ENCODE measurements around the gene MAP3K1. TPM values are rescaled to one million over a fixed set of nuclear protein-coding genes. Genes with fewer than 3 reads are reported as not detected.

The MAP3K1 gene
- polyA plus RNA-seq, 4 donors: 4.9 to 20.1 (median 5.8) TPM

DNA sequence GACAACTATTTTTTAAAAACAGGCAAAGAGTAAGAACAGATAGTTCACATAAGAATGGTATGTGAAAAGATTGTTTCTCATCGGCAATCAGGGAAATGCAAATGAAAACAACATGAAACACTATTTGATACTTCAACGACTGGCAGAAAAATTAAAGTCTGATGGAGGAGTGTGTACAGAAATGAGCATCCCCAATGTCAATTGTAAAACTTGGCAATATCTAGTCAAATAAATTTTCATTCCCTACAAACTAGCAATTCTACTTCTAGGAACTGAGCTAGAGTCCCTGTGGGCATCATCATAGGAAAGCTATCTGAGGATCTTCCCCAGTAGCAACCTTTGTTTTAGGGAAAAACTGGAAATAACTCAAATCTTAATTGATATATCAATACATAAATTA, 29.0 kb upstream of the MAP3K1 start:
- WGBS, 3 donors: 90 to 97% (median 93%) methylated on average over 2 of the region's 2 CpGs
- H3K9me3 ChIP-seq (ENCODE audit: control insufficient read depth in 2 of 2, insufficient read depth in 1 of 2, low read depth in 1 of 2, low read length in 1 of 2): no peaks in the 10 kb centered on the region
- H3K4me3 ChIP-seq (ENCODE audit: low read depth in 1 of 3, low read length in 3 of 3): no peak overlapping the region
- no peaks in the 10 kb centered on the region for H3K4me1 ChIP-seq (ENCODE audit: control insufficient read depth in 3 of 3, insufficient read depth in 2 of 3, low read depth in 1 of 3, low read length in 2 of 3)
- FAIRE-seq (no peak), DNase-seq (no peak)
- no peak overlapping the region for H3K27ac ChIP-seq (ENCODE audit: low read depth in 1 of 3, low read length in 2 of 3)
- no peaks in the 10 kb centered on the region for H3K27me3 ChIP-seq (ENCODE audit: control insufficient read depth in 3 of 3, insufficient read depth in 3 of 3, low read length in 3 of 3)
- no peaks in the 10 kb centered on the region for H3K36me3 ChIP-seq (ENCODE audit: control insufficient read depth in 3 of 3, insufficient read depth in 2 of 3, low read depth in 1 of 3, low read length in 3 of 3)

DNA sequence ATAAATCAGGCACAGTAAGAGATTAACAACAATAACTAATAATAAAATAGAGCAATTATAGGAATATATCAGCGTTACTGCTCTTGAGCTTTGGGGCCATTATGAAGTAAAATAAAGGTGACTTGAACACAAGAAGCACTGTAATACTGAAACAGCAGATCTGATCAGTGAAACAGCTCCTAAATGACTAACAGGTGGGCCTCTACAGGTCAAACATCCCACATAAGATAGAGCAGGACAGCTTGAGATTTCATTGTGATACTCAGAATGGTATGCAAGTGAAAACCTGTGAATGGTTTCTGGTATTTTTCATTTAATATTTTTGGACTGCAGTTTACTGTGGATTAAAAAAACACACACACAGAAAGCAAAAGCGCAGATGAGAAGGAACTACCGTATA, 24.0 kb upstream of the MAP3K1 start:
- DNase-seq: no peak
- Histone ChIP-seq H3K4me1 (ENCODE audit: control insufficient read depth in 3 of 3, insufficient read depth in 2 of 3, low read depth in 1 of 3, low read length in 2 of 3) (no peaks in the 10 kb centered on the region), H3K27ac (ENCODE audit: low read depth in 1 of 3, low read length in 2 of 3) (no peak overlapping the region), H3K27me3 (ENCODE audit: control insufficient read depth in 3 of 3, insufficient read depth in 3 of 3, low read length in 3 of 3) (no peaks in the 10 kb centered on the region), H3K36me3 (ENCODE audit: control insufficient read depth in 3 of 3, insufficient read depth in 2 of 3, low read depth in 1 of 3, low read length in 3 of 3) (no peaks in the 10 kb centered on the region), H3K9me3 (ENCODE audit: control insufficient read depth in 2 of 2, insufficient read depth in 1 of 2, low read depth in 1 of 2, low read length in 1 of 2) (no peaks in the 10 kb centered on the region), H3K4me3 (ENCODE audit: low read depth in 1 of 3, low read length in 3 of 3) (no peak overlapping the region)
- 69 to 81% (median 77%) methylated on average over 3 of the region's 3 CpGs for WGBS, 3 donors
- no peak for FAIRE-seq

DNA sequence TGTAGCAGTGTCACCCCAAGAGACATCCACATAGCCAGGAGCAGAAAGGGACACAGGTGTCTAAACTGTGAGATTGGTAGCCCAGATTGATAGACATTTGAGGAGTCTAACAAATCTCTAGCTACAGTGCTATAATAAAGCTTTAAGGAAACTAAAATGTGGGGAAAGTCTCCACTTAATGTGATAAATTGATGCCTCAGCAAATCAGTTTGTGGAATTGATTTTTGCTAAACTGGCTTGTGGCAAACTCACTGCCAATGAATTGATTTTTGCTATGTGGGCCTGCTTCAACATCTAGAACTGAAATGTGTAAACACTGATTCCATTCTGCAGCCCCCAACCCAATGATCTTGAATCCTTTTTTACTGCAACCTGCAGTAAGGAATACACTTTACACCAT, 16.8 kb upstream of the MAP3K1 start:
- Histone ChIP-seq H3K4me1 (ENCODE audit: control insufficient read depth in 3 of 3, insufficient read depth in 2 of 3, low read depth in 1 of 3, low read length in 2 of 3) (no peaks in the 10 kb centered on the region), H3K27ac (ENCODE audit: low read depth in 1 of 3, low read length in 2 of 3) (no peak overlapping the region), H3K9me3 (ENCODE audit: control insufficient read depth in 2 of 2, insufficient read depth in 1 of 2, low read depth in 1 of 2, low read length in 1 of 2) (no peaks in the 10 kb centered on the region), H3K27me3 (ENCODE audit: control insufficient read depth in 3 of 3, insufficient read depth in 3 of 3, low read length in 3 of 3) (no peaks in the 10 kb centered on the region), H3K4me3 (ENCODE audit: low read depth in 1 of 3, low read length in 3 of 3) (no peak overlapping the region), H3K36me3 (ENCODE audit: control insufficient read depth in 3 of 3, insufficient read depth in 2 of 3, low read depth in 1 of 3, low read length in 3 of 3) (no peaks in the 10 kb centered on the region)
- DNase-seq (no peak), FAIRE-seq (no peak)

DNA sequence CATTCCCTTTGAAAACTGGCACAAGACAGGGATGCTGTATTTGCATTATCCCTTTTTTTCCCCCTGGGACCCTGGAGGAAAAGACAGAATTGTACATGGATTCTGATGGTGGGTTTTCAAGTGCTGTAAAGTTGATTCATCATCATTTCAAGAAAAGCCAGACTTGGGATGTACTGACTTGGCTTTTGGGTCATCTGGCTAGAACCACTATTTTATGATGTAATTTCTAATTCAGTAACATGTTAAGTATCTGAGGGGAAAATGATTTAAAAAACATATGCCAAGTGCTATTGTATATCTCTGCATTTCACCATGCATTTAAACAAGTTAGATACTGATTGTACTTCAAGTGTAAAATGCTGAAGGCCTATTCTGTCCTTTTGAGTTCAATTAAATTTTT, 15.2 kb upstream of the MAP3K1 start:
- no peak for FAIRE-seq

DNA sequence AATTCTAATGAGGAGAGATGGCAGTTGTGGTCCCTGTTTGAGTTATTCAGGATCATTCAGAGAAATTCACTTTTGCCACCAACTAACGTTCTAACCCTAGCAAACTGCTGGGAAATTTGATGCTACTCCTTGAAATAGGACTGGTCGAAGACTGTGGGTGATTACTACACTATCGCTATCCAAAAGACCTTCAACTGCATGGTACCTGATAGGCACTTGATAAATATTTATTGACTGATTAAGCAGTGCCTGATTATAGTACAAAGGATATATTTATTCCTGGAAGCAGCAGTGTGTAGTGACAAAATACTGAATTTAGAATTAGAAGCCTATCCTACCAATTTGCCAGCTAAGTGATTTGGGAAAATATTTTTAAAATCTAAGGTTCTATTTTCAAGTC, 14.1 kb upstream of the MAP3K1 start:
- Histone ChIP-seq H3K4me3 (ENCODE audit: low read depth in 1 of 3, low read length in 3 of 3) (no peak overlapping the region), H3K36me3 (ENCODE audit: control insufficient read depth in 3 of 3, insufficient read depth in 2 of 3, low read depth in 1 of 3, low read length in 3 of 3) (no peaks in the 10 kb centered on the region), H3K4me1 (ENCODE audit: control insufficient read depth in 3 of 3, insufficient read depth in 2 of 3, low read depth in 1 of 3, low read length in 2 of 3) (no peaks in the 10 kb centered on the region), H3K27ac (ENCODE audit: low read depth in 1 of 3, low read length in 2 of 3) (no peak overlapping the region), H3K9me3 (ENCODE audit: control insufficient read depth in 2 of 2, insufficient read depth in 1 of 2, low read depth in 1 of 2, low read length in 1 of 2) (no peaks in the 10 kb centered on the region), H3K27me3 (ENCODE audit: control insufficient read depth in 3 of 3, insufficient read depth in 3 of 3, low read length in 3 of 3) (no peaks in the 10 kb centered on the region)
- FAIRE-seq: no peak
- 19 to 61% (median 34%) methylated on average over 3 of the region's 3 CpGs for WGBS, 3 donors
- no peak for DNase-seq

More for the DNA sequence above, 15.2 kb upstream of the MAP3K1 start:
- H3K27ac ChIP-seq (ENCODE audit: low read depth in 1 of 3, low read length in 2 of 3): no peak overlapping the region
- no peaks in the 10 kb centered on the region for H3K4me1 ChIP-seq (ENCODE audit: control insufficient read depth in 3 of 3, insufficient read depth in 2 of 3, low read depth in 1 of 3, low read length in 2 of 3)
- DNase-seq: no peak
- no peaks in the 10 kb centered on the region for H3K27me3 ChIP-seq (ENCODE audit: control insufficient read depth in 3 of 3, insufficient read depth in 3 of 3, low read length in 3 of 3)
- no peak overlapping the region for H3K4me3 ChIP-seq (ENCODE audit: low read depth in 1 of 3, low read length in 3 of 3)
- H3K9me3 ChIP-seq (ENCODE audit: control insufficient read depth in 2 of 2, insufficient read depth in 1 of 2, low read depth in 1 of 2, low read length in 1 of 2): no peaks in the 10 kb centered on the region
- no peaks in the 10 kb centered on the region for H3K36me3 ChIP-seq (ENCODE audit: control insufficient read depth in 3 of 3, insufficient read depth in 2 of 3, low read depth in 1 of 3, low read length in 3 of 3)

DNA sequence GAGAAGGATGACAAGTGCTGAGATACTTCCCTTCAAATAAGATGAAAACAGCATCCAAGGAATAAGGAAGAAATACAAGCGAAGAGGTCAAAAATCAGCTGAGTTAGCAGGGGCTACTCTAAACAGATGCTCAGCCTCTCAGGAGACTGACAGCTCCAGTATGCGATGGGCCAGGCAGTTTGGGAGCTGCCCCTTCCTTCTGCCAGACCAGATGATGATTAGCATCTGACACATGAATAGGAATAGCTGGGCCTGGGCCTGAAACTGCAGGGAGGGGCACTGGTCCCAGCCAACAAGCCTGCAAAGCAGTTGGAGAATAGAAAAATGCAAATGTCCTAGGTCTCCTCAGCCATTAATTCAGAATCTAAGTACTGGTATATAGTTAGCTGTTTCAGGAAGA, 13.1 kb upstream of the MAP3K1 start:
- no peak for DNase-seq
- H3K4me3 ChIP-seq (ENCODE audit: low read depth in 1 of 3, low read length in 3 of 3): no peak overlapping the region
- FAIRE-seq: no peak
- no peaks in the 10 kb centered on the region for H3K27me3 ChIP-seq (ENCODE audit: control insufficient read depth in 3 of 3, insufficient read depth in 3 of 3, low read length in 3 of 3)
- no peaks in the 10 kb centered on the region for H3K36me3 ChIP-seq (ENCODE audit: control insufficient read depth in 3 of 3, insufficient read depth in 2 of 3, low read depth in 1 of 3, low read length in 3 of 3)
- no peaks in the 10 kb centered on the region for H3K9me3 ChIP-seq (ENCODE audit: control insufficient read depth in 2 of 2, insufficient read depth in 1 of 2, low read depth in 1 of 2, low read length in 1 of 2)
- 77 to 94% (median 88%) methylated on average over 2 of the region's 2 CpGs for WGBS, 3 donors
- no peak overlapping the region for H3K27ac ChIP-seq (ENCODE audit: low read depth in 1 of 3, low read length in 2 of 3)
- H3K4me1 ChIP-seq (ENCODE audit: control insufficient read depth in 3 of 3, insufficient read depth in 2 of 3, low read depth in 1 of 3, low read length in 2 of 3): no peaks in the 10 kb centered on the region

DNA sequence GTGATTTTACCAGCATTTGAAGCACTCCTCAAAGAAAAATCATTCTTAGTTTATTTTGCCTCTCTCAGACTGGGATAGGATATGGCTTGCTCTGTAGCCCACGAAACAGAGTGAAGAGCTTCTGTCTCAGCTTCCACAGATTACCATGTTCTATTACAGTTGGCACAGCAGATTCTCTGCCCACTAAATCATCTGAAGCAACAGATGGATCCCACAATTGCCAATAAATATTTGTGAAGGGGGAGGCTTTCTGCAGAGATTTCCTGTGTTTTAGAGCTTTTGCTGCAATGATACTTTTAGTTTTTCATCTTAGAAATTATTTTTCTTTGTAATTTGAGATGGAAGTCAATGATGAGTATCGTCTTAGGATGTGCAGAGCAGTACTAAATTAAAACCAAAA, 12.3 kb upstream of the MAP3K1 start:
- WGBS, 3 donors: 91 to 93% (median 93%) methylated on average over 2 of the region's 2 CpGs
- FAIRE-seq (no peak), DNase-seq (no peak)
- no peak overlapping the region for H3K27ac ChIP-seq (ENCODE audit: low read depth in 1 of 3, low read length in 2 of 3)
- H3K4me1 ChIP-seq (ENCODE audit: control insufficient read depth in 3 of 3, insufficient read depth in 2 of 3, low read depth in 1 of 3, low read length in 2 of 3): peaks cover 0 to 6% (median 0%) of the 10 kb centered on the region in 3 donors
- no peaks in the 10 kb centered on the region for H3K36me3 ChIP-seq (ENCODE audit: control insufficient read depth in 3 of 3, insufficient read depth in 2 of 3, low read depth in 1 of 3, low read length in 3 of 3)
- H3K4me3 ChIP-seq (ENCODE audit: low read depth in 1 of 3, low read length in 3 of 3): no peak overlapping the region
- peaks cover 0 to 3% of the 10 kb centered on the region in 2 donors for H3K9me3 ChIP-seq (ENCODE audit: control insufficient read depth in 2 of 2, insufficient read depth in 1 of 2, low read depth in 1 of 2, low read length in 1 of 2)
- no peaks in the 10 kb centered on the region for H3K27me3 ChIP-seq (ENCODE audit: control insufficient read depth in 3 of 3, insufficient read depth in 3 of 3, low read length in 3 of 3)

DNA sequence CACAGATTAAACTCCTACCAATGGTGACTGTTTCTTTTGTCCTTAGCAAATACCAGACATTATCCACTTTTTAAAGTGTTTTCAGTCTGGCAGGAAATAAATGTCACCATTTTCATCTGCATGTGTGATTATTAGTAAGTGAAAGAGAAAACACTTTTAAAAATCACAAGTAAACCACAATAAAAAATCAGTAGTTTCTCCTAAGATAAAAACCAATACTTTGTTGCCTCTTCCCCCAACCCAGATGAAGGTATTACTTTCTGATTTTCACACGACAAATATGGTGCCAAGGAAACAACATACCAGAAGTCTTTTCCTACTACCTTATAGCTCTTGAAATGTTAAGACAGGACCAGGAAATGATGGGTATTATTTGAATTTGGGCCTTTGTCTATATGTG, 11.5 kb upstream of the MAP3K1 start:
- H3K4me3 ChIP-seq (ENCODE audit: low read depth in 1 of 3, low read length in 3 of 3): no peak overlapping the region
- WGBS, 3 donors: 75 to 89% (median 81%) methylated on average over 1 of the region's 1 CpG
- no peak overlapping the region for H3K27ac ChIP-seq (ENCODE audit: low read depth in 1 of 3, low read length in 2 of 3)
- no peaks in the 10 kb centered on the region for H3K27me3 ChIP-seq (ENCODE audit: control insufficient read depth in 3 of 3, insufficient read depth in 3 of 3, low read length in 3 of 3)
- H3K9me3 ChIP-seq (ENCODE audit: control insufficient read depth in 2 of 2, insufficient read depth in 1 of 2, low read depth in 1 of 2, low read length in 1 of 2): peaks cover 0 to 3% of the 10 kb centered on the region in 2 donors
- DNase-seq: no peak
- peaks cover 0 to 8% (median 0%) of the 10 kb centered on the region in 3 donors for H3K4me1 ChIP-seq (ENCODE audit: control insufficient read depth in 3 of 3, insufficient read depth in 2 of 3, low read depth in 1 of 3, low read length in 2 of 3)
- H3K36me3 ChIP-seq (ENCODE audit: control insufficient read depth in 3 of 3, insufficient read depth in 2 of 3, low read depth in 1 of 3, low read length in 3 of 3): no peaks in the 10 kb centered on the region
- no peak for FAIRE-seq

DNA sequence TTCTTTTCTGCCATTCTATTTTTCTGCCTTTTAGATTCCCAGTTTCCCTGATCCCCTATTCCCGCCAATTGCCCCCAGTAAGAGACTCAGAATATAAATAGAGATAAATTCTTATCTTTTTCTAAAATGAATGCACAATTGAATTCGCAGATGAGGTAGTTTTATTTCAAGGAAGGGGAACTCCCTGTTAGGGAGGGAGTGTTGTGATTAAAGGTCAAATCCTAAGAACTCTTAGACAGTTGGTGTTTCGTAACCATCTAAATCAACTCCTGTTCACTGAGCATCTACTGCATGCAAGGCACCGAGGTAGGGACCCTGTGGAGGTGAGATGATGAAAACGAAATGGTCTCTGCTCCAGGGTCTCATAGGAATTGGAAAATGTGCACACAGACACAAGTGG, 7.7 kb upstream of the MAP3K1 start:
- FAIRE-seq (no peak), DNase-seq (peak; percentile 51 to 77)
- WGBS, 3 donors: 20 to 54% (median 29%) methylated on average over 5 of the region's 5 CpGs
- Histone ChIP-seq H3K27me3 (ENCODE audit: control insufficient read depth in 3 of 3, insufficient read depth in 3 of 3, low read length in 3 of 3) (no peaks in the 10 kb centered on the region), H3K4me1 (ENCODE audit: control insufficient read depth in 3 of 3, insufficient read depth in 2 of 3, low read depth in 1 of 3, low read length in 2 of 3) (peaks cover 0 to 8% (median 0%) of the 10 kb centered on the region in 3 donors), H3K27ac (ENCODE audit: low read depth in 1 of 3, low read length in 2 of 3) (peak overlapping the region in 1 of 3 donors; percentile 27), H3K4me3 (ENCODE audit: low read depth in 1 of 3, low read length in 3 of 3) (no peak overlapping the region), H3K36me3 (ENCODE audit: control insufficient read depth in 3 of 3, insufficient read depth in 2 of 3, low read depth in 1 of 3, low read length in 3 of 3) (no peaks in the 10 kb centered on the region), H3K9me3 (ENCODE audit: control insufficient read depth in 2 of 2, insufficient read depth in 1 of 2, low read depth in 1 of 2, low read length in 1 of 2) (peaks cover 0 to 3% of the 10 kb centered on the region in 2 donors)

Measured in small intestine (tissue), 7 donors.